Measurements from ENCODE around the gene GMPS. TPM values are rescaled to one million over a fixed set of nuclear protein-coding genes. Genes with fewer than 3 reads are reported as not detected.

GMPS gene
- total RNA-seq, 1 donor from 2014 or later: 42.2 TPM

DNA sequence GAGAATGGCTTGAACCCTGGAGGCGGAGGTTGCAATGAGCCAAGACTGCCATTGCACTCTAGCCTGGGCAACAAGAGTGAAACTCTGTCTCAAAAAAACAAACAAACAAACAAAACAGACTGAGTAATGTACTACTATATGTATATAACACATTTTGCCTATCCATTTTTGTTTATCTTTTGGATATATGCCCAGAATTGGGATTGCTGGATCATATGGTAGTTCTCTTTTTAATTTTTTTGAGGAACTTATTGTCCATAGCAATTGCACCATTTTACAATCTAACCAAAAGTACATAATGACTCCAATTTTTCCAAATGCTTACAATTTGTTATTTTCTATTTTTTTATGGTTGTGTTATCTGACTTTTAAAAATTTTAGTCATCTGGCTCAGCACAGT, 47.3 kb downstream of the GMPS start:
- no peak for DNase-seq

DNA sequence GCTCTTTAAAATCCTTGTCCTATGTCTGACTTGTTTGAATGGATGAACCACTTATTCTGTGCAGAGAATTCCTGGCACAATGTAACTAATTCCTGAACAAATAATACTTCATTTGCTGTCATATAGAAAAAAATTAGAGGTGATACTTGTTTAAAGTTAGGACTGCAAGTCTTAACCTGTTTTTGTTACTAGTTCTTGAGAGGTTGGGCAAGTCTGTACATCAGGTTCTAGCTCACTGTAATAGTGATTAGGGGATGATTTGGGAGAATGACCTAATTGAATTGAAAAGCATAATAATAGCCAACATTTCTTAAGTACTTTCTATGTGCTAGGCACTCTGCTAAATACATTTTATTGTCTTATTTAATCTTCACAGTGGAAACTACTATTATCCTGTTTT, 49.3 kb downstream of the GMPS start:
- Mint-ChIP-seq H3K27ac (no peak overlapping the region), H3K36me3 (ENCODE audit: low read depth) (peaks cover 63% of the 10 kb centered on the region), H3K4me1 (no peaks in the 10 kb centered on the region), H3K27me3 (no peaks in the 10 kb centered on the region), H3K4me3 (no peak overlapping the region), H3K9me3 (no peaks in the 10 kb centered on the region)
- TF ChIP-seq, protein P1, sequence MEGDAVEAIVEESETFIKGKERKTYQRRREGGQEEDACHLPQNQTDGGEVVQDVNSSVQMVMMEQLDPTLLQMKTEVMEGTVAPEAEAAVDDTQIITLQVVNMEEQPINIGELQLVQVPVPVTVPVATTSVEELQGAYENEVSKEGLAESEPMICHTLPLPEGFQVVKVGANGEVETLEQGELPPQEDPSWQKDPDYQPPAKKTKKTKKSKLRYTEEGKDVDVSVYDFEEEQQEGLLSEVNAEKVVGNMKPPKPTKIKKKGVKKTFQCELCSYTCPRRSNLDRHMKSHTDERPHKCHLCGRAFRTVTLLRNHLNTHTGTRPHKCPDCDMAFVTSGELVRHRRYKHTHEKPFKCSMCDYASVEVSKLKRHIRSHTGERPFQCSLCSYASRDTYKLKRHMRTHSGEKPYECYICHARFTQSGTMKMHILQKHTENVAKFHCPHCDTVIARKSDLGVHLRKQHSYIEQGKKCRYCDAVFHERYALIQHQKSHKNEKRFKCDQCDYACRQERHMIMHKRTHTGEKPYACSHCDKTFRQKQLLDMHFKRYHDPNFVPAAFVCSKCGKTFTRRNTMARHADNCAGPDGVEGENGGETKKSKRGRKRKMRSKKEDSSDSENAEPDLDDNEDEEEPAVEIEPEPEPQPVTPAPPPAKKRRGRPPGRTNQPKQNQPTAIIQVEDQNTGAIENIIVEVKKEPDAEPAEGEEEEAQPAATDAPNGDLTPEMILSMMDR (IDR thresholded peaks at IDR 0.05): no peak
- intact Hi-C loops (cut with micrococcal nuclease): no loop called here
- ChIA-PET CTCF (no interaction called here), POLR2A (no interaction called here)
- DNase-seq: no peak
- ATAC-seq (ENCODE audit: low read depth): no peak

More for the DNA sequence above, 47.3 kb downstream of the GMPS start:
- intact Hi-C loops (cut with micrococcal nuclease): no loop called here
- ATAC-seq (ENCODE audit: low read depth): no peak
- Mint-ChIP-seq H3K27me3 (no peaks in the 10 kb centered on the region), H3K4me1 (no peaks in the 10 kb centered on the region), H3K4me3 (no peak overlapping the region), H3K9me3 (no peaks in the 10 kb centered on the region), H3K36me3 (ENCODE audit: low read depth) (peaks cover 66% of the 10 kb centered on the region), H3K27ac (no peak overlapping the region)
- ChIA-PET CTCF (no interaction called here), POLR2A (no interaction called here)
- TF ChIP-seq, protein P1 (IDR thresholded peaks at IDR 0.05): no peak

- intact Hi-C loops (cut with micrococcal nuclease): no loop called here
- no peak overlapping the region for H3K27ac Mint-ChIP-seq
- H3K36me3 Mint-ChIP-seq (ENCODE audit: low read depth): peaks cover 63% of the 10 kb centered on the region
- no peak overlapping the region for H3K4me3 Mint-ChIP-seq
- H3K4me1 Mint-ChIP-seq: no peaks in the 10 kb centered on the region
- no peak for DNase-seq
- POLR2A ChIA-PET: no interaction called here
- no peaks in the 10 kb centered on the region for H3K9me3 Mint-ChIP-seq
- TF ChIP-seq, protein P1 (IDR thresholded peaks at IDR 0.05): no peak
- no peaks in the 10 kb centered on the region for H3K27me3 Mint-ChIP-seq
- CTCF ChIA-PET: no interaction called here
- no peak for ATAC-seq (ENCODE audit: low read depth)
Measured at GRCh38 chr3:155921486-155921885, 51.0 kb downstream of the GMPS start.

GRCh38 chr3:155934230-155934629, 63.8 kb downstream of the GMPS start:
- intact Hi-C loops (cut with micrococcal nuclease): no loop called here
- POLR2A ChIA-PET: no interaction called here
- no peak overlapping the region for H3K4me3 Mint-ChIP-seq
- no peaks in the 10 kb centered on the region for H3K9me3 Mint-ChIP-seq
- ATAC-seq (ENCODE audit: low read depth): no peak
- no peaks in the 10 kb centered on the region for H3K27me3 Mint-ChIP-seq
- H3K4me1 Mint-ChIP-seq: no peaks in the 10 kb centered on the region
- H3K36me3 Mint-ChIP-seq (ENCODE audit: low read depth): peaks cover 61% of the 10 kb centered on the region
- H3K27ac Mint-ChIP-seq: no peak overlapping the region
- CTCF ChIA-PET: no interaction called here
- TF ChIP-seq, protein P1 (IDR thresholded peaks at IDR 0.05): no peak
- no peak for DNase-seq

GRCh38 chr3:155938409-155938808, 68.0 kb downstream of the GMPS start:
- TF ChIP-seq, protein P1 (IDR thresholded peaks at IDR 0.05): no peak
- Mint-ChIP-seq H3K4me3 (no peak overlapping the region), H3K27me3 (no peaks in the 10 kb centered on the region), H3K36me3 (ENCODE audit: low read depth) (peaks cover 57% of the 10 kb centered on the region), H3K4me1 (no peaks in the 10 kb centered on the region), H3K27ac (no peak overlapping the region), H3K9me3 (no peaks in the 10 kb centered on the region)
- intact Hi-C loops (cut with micrococcal nuclease): no loop called here
- ChIA-PET POLR2A (no interaction called here), CTCF (interaction anchor here (1.6 kb wide), 1 partner anchor 132 kb away, joined by 3 read pairs; the partner anchor contains the start of gene C3orf33)
- DNase-seq (no peak), ATAC-seq (ENCODE audit: low read depth) (no peak)

Measured in activated B cell treated with CpG ODN at 0.5 μM for 24 hours (primary cell).